HepG2 (cell line): ENCODE results near the gene NPW. TPM values are rescaled to one million over a fixed set of nuclear protein-coding genes. Genes with fewer than 3 reads are reported as not detected.

ENCODE experiments used
- ARNT2 ChIP-seq: sonication (generic); formaldehyde crosslinking; IDR thresholded peaks from 2 replicates; pipeline ENCODE4 v1.8.0; 2022; ENCODE audit warnings: mild to moderate bottlenecking, low read depth, missing genetic modification reagents, moderate library complexity
- ELF1 ChIP-seq: sonication (generic); formaldehyde crosslinking; IDR thresholded peaks from 2 replicates; pipeline ENCODE4 v1.4.0; 2020; ENCODE audit warnings: missing genetic modification reagents
- EZH2 ChIP-seq: conservative IDR thresholded peaks from 2 replicates; pipeline ENCODE4 v1.6.1; 2012; ENCODE audit warnings: mild to moderate bottlenecking, low read depth, low read length, moderate library complexity
- FOXA1 ChIP-seq, 2 experiments: fragments of 450-650 bp in 1 of 2; sonication (generic) in 1 of 2; formaldehyde crosslinking in 1 of 2; IDR thresholded peaks; 2 replicates each; pipeline versions ENCODE4 v1.4.0 to v1.6.1; 2016 to 2020; ENCODE audit warnings: missing genetic modification reagents in 1 of 2
- GATAD1 ChIP-seq: IDR thresholded peaks from 2 replicates; pipeline ENCODE4 v1.6.1; 2016; ENCODE audit warnings: missing genetic modification reagents, missing compliant biosample characterization
- HNF1B ChIP-seq: sonication (generic); formaldehyde crosslinking; IDR thresholded peaks from 2 replicates; pipeline ENCODE4 v1.5.1; 2020; ENCODE audit warnings: mild to moderate bottlenecking, moderate library complexity, missing genetic modification reagents
- MAFF ChIP-seq: IDR thresholded peaks from 2 replicates; pipeline ENCODE4 v1.6.1; 2011; ENCODE audit warnings: low read depth, low read length, improper control_type of control experiment
- MED8 ChIP-seq: sonication (generic); formaldehyde crosslinking; IDR thresholded peaks from 2 replicates; pipeline ENCODE4 v1.8.1; 2023; ENCODE audit warnings: mild to moderate bottlenecking, missing genetic modification reagents; ENCODE audit not compliant: insufficient replicate concordance
- PHF21A ChIP-seq: sonication (generic); formaldehyde crosslinking; IDR thresholded peaks from 2 replicates; pipeline ENCODE4 v1.5.0; 2020; ENCODE audit warnings: mild to moderate bottlenecking, missing genetic modification reagents
- TFAP4 ChIP-seq: sonication (generic); IDR thresholded peaks from 2 replicates; pipeline ENCODE4 v1.6.1; 2016; ENCODE audit warnings: low read depth, borderline replicate concordance
- TP53 ChIP-seq: sonication (generic); formaldehyde crosslinking; conservative IDR thresholded peaks from 2 replicates; pipeline ENCODE4 v1.4.0; 2020; ENCODE audit warnings: missing genetic modification reagents
- ZNF12 ChIP-seq: sonication (generic); formaldehyde crosslinking; IDR thresholded peaks from 2 replicates; pipeline ENCODE4 v1.5.0; 2020; ENCODE audit warnings: missing genetic modification reagents
- polyA plus RNA-seq, 8 experiments: library from polyadenylated mRNA; depleted of rRNA in 3 of 8; stranded (reverse) in 7 of 8; unstranded in 1 of 8; fragments of >200 nt; fragmentation: Illumina TruSeq in 4 of 8; extraction: Trizol in 4 of 8; gene quantifications; 2 replicates each; pipeline versions ENCODE4 v1.2.1 to v1.2.3, GENCODE V29; 2011 to 2016; ENCODE audit warnings: low read depth in 4 of 8, missing spikeins in 1 of 8, mixed read lengths in 1 of 8; ENCODE audit not compliant: insufficient read depth in 1 of 8
- total RNA-seq, 5 experiments: library from RNA; depleted of rRNA; stranded (reverse); fragments of >200 nt; fragmentation: Illumina TruSeq; extraction: Trizol; gene quantifications; 2 replicates each; pipeline ENCODE4 v1.2.3, GENCODE V29; 2016; ENCODE audit warnings: low read depth in 1 of 5
- TF ChIP-seq, protein P1 (sequence below): sonication (generic); formaldehyde crosslinking; IDR thresholded peaks from 2 replicates; pipeline ENCODE4 v1.4.0; 2020; ENCODE audit warnings: mild to moderate bottlenecking, missing genetic modification reagents
- TF ChIP-seq, protein P2 (sequence below): sonication (generic); formaldehyde crosslinking; IDR thresholded peaks from 2 replicates; pipeline ENCODE4 v1.4.0; 2020; ENCODE audit warnings: mild to moderate bottlenecking, missing genetic modification reagents
- TF ChIP-seq, protein P3 (sequence below): sonication (generic); formaldehyde crosslinking; IDR thresholded peaks from 2 replicates; pipeline ENCODE4 v1.8.1; 2023; ENCODE audit warnings: mild to moderate bottlenecking, moderate library complexity, missing genetic modification reagents
- TF ChIP-seq, protein P4 (sequence below): sonication (generic); formaldehyde crosslinking; IDR thresholded peaks from 2 replicates; pipeline ENCODE4 v1.4.0; 2020; ENCODE audit warnings: missing genetic modification reagents

NPW gene
- total and polyA plus RNA-seq, 2 of the 13 experiments (the other 11 are each of a cell fraction or from before 2014, with no cell fraction given), result 0.24 to 0.97 TPM

- no peak for TF ChIP-seq FOXA1 (IDR thresholded peaks at IDR 0.05)
- TF ChIP-seq FOXA1 (CRISPR knock-in tag; IDR thresholded peaks at IDR 0.05), result no peak
- no peak for TF ChIP-seq EZH2
- TF ChIP-seq, protein P1, sequence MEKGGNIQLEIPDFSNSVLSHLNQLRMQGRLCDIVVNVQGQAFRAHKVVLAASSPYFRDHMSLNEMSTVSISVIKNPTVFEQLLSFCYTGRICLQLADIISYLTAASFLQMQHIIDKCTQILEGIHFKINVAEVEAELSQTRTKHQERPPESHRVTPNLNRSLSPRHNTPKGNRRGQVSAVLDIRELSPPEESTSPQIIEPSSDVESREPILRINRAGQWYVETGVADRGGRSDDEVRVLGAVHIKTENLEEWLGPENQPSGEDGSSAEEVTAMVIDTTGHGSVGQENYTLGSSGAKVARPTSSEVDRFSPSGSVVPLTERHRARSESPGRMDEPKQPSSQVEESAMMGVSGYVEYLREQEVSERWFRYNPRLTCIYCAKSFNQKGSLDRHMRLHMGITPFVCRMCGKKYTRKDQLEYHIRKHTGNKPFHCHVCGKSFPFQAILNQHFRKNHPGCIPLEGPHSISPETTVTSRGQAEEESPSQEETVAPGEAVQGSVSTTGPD, result no peak
- TF ChIP-seq MED8, result no peak
- 0 out of 2 replicates have a peak, but pooled peaks have one; percentile 37 for TF ChIP-seq ARNT2 (CRISPR knock-in tag)
- TF ChIP-seq MAFF, result no peak
- TF ChIP-seq, protein P2, sequence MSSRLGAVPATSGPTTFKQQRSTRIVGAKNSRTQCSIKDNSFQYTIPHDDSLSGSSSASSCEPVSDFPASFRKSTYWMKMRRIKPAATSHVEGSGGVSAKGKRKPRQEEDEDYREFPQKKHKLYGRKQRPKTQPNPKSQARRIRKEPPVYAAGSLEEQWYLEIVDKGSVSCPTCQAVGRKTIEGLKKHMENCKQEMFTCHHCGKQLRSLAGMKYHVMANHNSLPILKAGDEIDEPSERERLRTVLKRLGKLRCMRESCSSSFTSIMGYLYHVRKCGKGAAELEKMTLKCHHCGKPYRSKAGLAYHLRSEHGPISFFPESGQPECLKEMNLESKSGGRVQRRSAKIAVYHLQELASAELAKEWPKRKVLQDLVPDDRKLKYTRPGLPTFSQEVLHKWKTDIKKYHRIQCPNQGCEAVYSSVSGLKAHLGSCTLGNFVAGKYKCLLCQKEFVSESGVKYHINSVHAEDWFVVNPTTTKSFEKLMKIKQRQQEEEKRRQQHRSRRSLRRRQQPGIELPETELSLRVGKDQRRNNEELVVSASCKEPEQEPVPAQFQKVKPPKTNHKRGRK (CRISPR knock-in tag), result no peak
- peak; percentile 91 for TF ChIP-seq TFAP4
- 0 out of 2 replicates have a peak, but pooled peaks have one; percentile 27 for TF ChIP-seq HNF1B (CRISPR knock-in tag)
- no peak for TF ChIP-seq TP53
- TF ChIP-seq PHF21A (CRISPR knock-in tag), result no peak
- TF ChIP-seq, protein P3, sequence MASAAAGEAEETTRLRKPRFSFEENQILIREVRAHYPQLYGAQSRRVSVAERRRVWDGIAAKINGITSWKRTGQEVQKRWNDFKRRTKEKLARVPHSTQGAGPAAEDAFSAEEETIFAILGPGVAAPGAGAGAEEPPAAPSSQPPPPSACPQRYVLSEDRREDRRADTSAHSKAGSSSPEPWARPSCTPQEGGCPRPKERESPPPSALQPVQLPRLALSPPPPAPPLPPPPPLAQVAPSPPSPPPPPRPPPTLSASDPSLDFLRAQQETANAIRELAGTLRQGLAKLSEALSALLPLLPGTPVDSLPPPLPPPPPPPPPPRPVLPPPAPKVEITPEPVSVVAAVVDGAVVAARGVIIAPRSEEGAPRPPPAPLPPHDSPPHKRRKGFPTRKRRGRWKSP (CRISPR knock-in tag), result no peak
- TF ChIP-seq, protein P4, sequence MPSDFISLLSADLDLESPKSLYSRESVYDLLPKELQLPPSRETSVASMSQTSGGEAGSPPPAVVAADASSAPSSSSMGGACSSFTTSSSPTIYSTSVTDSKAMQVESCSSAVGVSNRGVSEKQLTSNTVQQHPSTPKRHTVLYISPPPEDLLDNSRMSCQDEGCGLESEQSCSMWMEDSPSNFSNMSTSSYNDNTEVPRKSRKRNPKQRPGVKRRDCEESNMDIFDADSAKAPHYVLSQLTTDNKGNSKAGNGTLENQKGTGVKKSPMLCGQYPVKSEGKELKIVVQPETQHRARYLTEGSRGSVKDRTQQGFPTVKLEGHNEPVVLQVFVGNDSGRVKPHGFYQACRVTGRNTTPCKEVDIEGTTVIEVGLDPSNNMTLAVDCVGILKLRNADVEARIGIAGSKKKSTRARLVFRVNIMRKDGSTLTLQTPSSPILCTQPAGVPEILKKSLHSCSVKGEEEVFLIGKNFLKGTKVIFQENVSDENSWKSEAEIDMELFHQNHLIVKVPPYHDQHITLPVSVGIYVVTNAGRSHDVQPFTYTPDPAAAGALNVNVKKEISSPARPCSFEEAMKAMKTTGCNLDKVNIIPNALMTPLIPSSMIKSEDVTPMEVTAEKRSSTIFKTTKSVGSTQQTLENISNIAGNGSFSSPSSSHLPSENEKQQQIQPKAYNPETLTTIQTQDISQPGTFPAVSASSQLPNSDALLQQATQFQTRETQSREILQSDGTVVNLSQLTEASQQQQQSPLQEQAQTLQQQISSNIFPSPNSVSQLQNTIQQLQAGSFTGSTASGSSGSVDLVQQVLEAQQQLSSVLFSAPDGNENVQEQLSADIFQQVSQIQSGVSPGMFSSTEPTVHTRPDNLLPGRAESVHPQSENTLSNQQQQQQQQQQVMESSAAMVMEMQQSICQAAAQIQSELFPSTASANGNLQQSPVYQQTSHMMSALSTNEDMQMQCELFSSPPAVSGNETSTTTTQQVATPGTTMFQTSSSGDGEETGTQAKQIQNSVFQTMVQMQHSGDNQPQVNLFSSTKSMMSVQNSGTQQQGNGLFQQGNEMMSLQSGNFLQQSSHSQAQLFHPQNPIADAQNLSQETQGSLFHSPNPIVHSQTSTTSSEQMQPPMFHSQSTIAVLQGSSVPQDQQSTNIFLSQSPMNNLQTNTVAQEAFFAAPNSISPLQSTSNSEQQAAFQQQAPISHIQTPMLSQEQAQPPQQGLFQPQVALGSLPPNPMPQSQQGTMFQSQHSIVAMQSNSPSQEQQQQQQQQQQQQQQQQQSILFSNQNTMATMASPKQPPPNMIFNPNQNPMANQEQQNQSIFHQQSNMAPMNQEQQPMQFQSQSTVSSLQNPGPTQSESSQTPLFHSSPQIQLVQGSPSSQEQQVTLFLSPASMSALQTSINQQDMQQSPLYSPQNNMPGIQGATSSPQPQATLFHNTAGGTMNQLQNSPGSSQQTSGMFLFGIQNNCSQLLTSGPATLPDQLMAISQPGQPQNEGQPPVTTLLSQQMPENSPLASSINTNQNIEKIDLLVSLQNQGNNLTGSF (CRISPR knock-in tag), result no peak
- no peak for TF ChIP-seq ELF1
- TF ChIP-seq GATAD1 (CRISPR knock-in tag), result 0 out of 2 replicates have a peak, but pooled peaks have one; percentile 47
- no peak for TF ChIP-seq ZNF12 (CRISPR knock-in tag)
These were observed 15.6 kb upstream of the NPW start (continued) for GRCh38 chr16:2003827-2004641.
